ENCODE measurements around the gene MAP2K6. TPM values are rescaled to one million over a fixed set of nuclear protein-coding genes. Genes with fewer than 3 reads are reported as not detected.

Gene MAP2K6
- total and polyA plus RNA-seq, 12 donors, result 0.88 to 4.0 (median 1.8) TPM

DNA sequence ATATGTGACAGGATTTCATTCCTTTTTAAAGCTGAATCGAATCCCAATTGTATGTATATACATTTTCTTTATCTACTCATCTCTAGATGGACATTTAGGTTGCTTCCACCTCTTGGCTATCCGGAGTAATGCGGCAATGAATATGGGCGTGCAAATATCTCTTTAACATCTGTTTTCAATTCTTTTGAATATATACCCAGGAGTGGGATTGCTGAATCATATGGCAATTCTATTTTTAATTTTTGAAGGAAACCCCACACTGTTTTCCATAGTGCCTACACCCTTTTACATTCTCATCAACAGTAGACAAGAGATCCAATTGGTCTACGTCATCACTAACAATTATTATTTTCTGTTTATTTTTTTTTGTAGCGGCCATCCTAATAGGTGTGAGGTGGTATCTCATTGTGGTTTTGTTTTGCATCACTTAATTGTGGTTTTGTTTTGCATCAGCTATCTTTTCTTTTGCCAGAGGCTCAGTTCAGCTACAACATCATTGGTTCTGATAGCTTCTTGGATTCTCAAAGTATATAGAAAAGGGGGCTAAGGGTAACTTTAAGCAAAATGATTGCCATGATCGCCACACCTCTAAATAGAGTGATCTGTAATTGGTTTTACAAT, 25.6 kb upstream of the MAP2K6 start:
- Histone ChIP-seq H3K4me3 (no peak overlapping the region), H3K27me3 (peaks cover 0 to 4% (median 2%) of the 10 kb centered on the region in 7 donors), H3K9me3 (no peaks in the 10 kb centered on the region), H3K27ac (no peak overlapping the region), H3K36me3 (no peaks in the 10 kb centered on the region), H3K4me1 (no peaks in the 10 kb centered on the region)
- intact Hi-C loops (cut with DNase I), result no loop called here
- TF ChIP-seq, protein P1, sequence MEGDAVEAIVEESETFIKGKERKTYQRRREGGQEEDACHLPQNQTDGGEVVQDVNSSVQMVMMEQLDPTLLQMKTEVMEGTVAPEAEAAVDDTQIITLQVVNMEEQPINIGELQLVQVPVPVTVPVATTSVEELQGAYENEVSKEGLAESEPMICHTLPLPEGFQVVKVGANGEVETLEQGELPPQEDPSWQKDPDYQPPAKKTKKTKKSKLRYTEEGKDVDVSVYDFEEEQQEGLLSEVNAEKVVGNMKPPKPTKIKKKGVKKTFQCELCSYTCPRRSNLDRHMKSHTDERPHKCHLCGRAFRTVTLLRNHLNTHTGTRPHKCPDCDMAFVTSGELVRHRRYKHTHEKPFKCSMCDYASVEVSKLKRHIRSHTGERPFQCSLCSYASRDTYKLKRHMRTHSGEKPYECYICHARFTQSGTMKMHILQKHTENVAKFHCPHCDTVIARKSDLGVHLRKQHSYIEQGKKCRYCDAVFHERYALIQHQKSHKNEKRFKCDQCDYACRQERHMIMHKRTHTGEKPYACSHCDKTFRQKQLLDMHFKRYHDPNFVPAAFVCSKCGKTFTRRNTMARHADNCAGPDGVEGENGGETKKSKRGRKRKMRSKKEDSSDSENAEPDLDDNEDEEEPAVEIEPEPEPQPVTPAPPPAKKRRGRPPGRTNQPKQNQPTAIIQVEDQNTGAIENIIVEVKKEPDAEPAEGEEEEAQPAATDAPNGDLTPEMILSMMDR (IDR thresholded peaks at IDR 0.05), result no peak
- ATAC-seq (no peak), DNase-seq (no peak)
- 89 to 90% methylated on average over 7 of the region's 7 CpGs for WGBS, 2 donors

DNA sequence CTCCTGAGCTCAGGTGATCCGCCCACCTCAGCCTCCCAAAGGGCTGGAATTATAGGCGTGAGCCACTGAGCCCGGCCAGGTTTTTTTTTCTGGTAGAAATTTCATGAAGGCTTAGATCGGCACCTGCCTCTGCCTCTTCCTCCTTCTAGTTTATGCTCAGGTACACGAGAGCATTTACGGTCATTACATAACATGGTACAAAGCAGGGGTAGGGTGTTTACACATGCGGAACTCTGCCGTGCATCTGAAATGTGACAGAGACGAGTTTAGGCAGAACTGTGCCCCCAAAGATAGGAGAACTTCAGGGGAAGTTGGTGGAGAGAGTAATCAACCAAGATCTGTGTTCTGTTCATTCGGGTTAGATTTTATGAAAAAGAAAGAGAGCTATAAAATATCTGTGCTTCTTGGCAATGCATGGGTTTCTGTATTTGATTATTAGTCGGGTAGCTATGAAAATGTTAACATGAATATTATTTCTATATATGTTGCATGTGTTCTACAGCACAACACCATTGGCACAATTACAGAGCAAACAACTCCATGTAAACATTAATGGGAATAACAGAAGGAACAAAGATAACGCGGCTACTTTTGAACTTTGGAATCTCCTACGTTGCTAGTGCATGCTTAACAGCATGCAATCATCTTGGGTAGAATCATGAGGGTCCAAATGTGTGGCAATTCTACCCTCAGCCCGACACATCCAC, 23.5 kb upstream of the MAP2K6 start:
- H3K36me3 ChIP-seq, result no peaks in the 10 kb centered on the region
- WGBS, 2 donors, result 73 to 78% methylated on average over 15 of the region's 15 CpGs
- no peaks in the 10 kb centered on the region for H3K4me1 ChIP-seq
- TF ChIP-seq, protein P1 (IDR thresholded peaks at IDR 0.05), result no peak
- H3K27ac ChIP-seq, result no peak overlapping the region
- intact Hi-C loops (cut with DNase I), result no loop called here
- ATAC-seq, result no peak
- no peak overlapping the region for H3K4me3 ChIP-seq
- H3K9me3 ChIP-seq, result no peaks in the 10 kb centered on the region
- H3K27me3 ChIP-seq, result peaks cover 0 to 4% (median 2%) of the 10 kb centered on the region in 7 donors
- no peak for DNase-seq

DNA sequence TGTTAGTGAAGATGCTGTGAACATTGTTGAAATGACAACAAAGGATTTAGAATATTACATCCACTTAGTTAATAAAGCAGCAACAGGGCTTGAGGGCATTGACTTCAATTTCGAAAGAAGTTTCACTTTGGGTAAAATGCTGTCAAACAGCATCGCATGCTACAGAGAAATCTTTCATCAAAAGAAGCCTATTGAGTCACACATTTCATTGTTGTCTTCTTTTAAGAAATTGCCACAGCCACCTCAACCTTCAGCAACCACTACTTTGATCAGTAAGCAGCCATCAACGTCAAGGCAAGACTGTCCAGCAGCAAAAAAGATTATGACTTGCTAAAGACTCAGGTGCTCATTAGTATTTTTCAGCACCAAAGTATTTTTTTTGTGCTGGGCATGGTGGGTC, 13.2 kb upstream of the MAP2K6 start:
- Histone ChIP-seq H3K27me3 (peaks cover 0 to 5% (median 0%) of the 10 kb centered on the region in 7 donors), H3K4me1 (no peaks in the 10 kb centered on the region), H3K4me3 (no peak overlapping the region), H3K36me3 (no peaks in the 10 kb centered on the region), H3K27ac (no peak overlapping the region), H3K9me3 (peaks cover 0 to 9% (median 0%) of the 10 kb centered on the region in 11 donors)
- 64 to 65% methylated on average over 3 of the region's 3 CpGs for WGBS, 2 donors
- no peak for DNase-seq
- TF ChIP-seq, protein P1 (IDR thresholded peaks at IDR 0.05), result no peak
- intact Hi-C loops (cut with DNase I), result no loop called here
- ATAC-seq, result no peak

DNA sequence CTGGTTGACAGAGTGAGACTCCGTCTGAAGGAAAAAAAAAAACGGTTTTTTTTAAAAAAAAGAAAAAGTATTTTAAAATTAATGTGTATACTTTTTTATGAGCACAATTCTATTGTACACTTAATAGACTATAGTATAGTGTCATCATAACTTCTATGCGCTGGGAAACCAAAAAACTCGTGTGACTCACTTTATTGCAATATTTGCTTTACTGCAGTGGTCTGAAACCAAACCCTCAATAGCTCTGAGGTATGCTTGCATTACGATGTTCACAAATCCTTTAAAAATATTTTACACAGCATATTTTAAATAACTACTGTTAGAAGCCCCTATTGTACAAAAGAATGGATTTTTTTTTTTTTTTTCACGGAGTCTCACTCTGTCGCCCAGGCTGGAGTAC, 12.4 kb upstream of the MAP2K6 start:
- TF ChIP-seq, protein P1 (IDR thresholded peaks at IDR 0.05), result no peak
- Histone ChIP-seq H3K4me1 (no peaks in the 10 kb centered on the region), H3K9me3 (peaks cover 0 to 9% (median 0%) of the 10 kb centered on the region in 11 donors), H3K27me3 (peaks cover 0 to 5% (median 0%) of the 10 kb centered on the region in 7 donors), H3K27ac (no peak overlapping the region), H3K36me3 (no peaks in the 10 kb centered on the region), H3K4me3 (no peak overlapping the region)
- 88 to 93% methylated on average over 7 of the region's 7 CpGs for WGBS, 2 donors
- DNase-seq (no peak), ATAC-seq (no peak)
- intact Hi-C loops (cut with DNase I), result no loop called here
